ENCODE data around the gene ACACB.

The ACACB gene

DNA sequence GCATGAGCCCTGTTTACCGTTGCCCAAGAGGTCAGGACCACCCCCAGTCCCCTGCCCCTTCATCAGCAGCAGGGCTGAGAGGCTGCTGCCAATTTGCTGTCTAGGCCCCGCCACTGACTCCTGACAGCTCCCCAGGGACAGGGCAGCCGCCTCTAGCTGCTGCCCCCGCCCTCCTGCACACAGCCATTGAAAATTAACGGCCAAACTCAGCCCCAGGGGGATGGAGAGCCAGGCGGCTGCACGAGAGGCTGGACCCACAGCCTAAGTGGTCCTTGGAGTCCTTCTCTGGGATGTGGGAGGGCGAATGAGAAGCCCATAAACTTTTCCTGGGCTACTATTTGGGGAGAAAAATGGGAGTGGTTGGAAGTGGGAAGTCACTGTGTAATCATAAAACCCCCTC, 188.1 kb downstream of the ACACB start:
- DNase-seq (ENCODE audit: low spot score) = no peak

DNA sequence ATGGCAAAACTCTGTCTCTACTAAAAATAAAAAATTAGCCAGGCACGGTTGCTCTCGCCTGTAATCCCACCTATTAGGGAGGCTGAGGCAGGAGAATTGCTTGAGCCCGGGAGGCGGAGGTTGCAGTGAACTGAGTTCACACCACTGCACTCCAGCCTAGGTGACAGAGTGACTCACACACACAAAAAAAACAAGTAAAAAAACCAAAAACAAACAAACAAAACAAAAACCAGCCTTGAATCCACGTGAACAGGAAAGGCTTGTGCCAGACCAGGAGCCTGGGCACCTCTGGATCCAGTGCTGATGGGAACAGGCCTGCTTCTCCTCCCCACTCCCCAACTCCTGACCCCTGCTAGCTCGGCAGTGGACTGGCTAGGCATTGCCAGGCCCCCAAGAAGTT, 189.2 kb downstream of the ACACB start:
- DNase-seq (ENCODE audit: low spot score) = no peak

DNA sequence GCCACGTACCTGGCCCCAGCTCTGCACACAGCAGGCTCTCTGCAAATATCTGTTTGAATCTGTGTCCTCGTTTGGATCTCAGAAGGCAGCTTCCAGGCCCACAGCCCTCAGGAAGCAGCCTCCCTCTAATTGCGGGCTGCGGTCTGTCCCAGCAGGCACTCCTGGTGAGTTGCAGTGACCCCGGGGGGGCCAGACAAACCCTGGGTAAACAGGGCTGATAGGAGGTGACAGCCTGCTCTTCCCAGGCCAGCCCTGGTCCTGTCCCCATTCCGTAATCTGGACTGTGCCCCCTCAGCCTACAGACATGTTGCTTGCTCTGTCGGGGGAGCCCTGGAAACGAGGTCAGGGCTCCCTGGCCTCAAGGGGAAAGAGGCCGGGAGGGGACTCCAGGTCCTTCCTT, 190.7 kb downstream of the ACACB start:
- DNase-seq (ENCODE audit: low spot score) = no peak

DNA sequence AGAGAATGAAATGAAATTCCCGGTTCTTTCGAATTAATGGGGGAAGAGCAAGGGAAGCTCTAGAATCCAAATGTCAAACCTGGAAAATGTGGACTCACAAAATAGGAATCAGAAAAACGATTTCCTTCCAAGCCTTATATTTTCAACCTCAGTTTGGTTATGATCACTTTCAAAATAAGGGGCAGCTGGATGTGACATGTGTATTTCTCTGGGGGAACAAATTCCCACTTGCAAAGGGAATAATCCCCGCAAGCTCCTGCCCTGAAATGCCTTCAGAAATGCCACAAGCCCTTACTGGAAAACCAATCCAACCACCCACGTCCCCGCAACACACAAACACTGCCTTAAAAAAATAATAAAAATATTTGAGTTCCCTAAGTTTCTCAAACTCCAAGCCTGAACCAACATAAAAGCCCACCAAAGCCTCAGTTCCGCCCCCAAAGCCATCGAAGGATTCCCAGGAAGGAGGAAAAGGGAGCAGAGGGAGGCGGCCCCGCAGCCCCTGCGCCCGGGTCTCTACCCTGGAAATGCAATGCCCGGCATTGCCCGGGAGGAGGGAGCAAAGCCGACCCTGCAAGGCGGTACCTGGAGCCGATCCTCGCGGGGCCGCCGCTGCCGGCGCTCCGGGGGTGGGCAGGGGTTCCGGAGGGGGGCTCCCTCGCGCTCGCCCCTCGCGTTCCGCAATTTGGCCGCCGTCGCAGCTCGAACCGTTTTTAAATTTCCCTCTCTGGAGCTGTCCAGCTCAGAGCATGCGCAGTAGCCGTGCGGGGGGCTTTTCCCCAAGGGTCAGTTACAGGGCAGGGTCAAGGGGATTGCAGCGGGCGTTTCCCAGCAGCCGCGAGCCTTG, 192.4 kb downstream of the ACACB start, which contains the start of gene FOXN4:
Gene FOXN4, minus strand, starts transcription at position 751 of the 847 bp plus-strand sequence. CDS start 963 bp downstream, outside the sequence.
- DNase-seq (ENCODE audit: low spot score) = no peak

DNA sequence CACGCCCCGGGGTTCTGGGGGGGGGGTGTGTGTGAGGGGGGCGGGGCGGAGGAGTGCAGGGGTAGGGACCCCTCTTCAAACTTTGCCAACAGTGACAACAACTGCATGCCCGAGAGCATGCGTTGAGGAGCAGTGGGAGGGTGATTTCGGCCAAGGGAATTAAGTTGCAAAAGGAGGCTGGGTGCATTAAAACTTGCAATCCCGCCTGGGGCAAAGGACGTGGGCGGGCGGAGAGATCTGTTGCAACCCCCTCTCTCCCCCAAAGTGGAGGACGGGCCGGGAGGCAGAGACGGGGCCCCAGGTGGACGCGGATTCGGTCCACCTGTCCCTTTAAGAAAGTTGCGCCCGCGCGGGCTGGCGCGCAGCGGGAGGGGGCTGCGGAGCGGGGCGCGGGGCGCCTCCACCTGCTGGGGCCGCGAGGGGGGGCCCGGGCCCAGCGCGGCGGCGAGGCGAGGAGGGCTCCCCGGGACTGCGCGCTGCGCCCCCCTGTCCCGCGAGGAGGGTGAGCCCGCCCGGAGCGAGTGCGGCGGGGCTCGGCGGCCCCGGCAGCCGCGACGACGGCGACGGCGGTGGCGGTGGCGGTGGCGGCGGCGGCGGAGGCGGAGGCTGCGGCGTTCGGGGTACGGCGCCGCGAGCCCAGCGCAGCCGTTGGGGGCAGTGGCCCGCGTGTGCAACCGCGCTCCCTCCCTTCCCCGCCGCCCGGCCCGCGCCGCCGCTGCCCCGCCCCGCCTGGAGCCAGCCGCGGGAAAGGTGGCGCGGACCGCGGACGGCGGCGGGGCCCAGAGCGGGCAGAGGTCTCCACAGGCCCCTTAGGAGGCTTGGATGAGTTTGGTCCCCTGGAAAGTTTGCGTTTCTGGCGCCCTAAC, 193.2 kb downstream of the ACACB start:
- DNase-seq (ENCODE audit: low spot score) = no peak

DNA sequence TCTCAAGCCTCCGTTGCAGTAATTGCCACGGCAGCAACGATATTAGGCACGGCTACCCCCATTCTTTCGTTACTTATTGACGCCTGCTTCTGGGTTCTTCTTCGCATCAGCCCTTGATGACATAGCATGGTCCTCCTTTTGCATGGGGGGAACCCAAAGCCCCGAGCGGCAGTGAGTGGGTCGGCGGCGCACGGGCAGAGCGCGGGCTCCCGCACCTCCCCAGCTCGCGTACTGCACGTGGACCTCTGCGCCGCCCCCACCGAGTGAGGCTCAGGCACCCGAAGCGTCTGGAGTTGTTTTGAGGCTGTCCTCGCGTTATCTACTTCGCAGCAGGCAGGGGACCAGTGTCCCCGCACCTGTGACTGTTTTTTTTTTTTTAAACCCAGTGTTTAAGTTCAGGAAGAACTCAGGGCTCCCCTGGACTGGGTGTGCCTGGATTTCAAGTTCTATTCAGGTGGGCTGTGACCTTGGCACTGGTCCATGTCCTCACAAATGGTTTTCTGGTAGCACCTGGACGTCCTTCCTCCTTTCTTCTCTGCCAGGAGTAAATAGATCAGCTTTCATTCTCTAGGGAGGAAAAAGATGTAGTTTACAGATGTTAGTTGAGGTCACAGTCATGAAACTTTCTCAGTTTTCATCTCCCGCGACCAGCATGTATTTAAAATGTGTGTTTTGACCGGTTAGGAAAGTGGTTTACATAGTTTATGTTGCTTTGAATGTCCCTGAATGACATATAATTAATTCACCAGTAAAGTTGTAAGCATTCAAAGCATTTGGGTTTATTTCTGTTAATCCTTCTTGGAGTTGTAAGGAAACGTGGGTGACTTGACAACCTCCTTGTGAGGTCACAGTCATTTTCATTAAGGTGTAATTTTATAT, 194.1 kb downstream of the ACACB start:
- DNase-seq (ENCODE audit: low spot score) = no peak

Measured in globus pallidus (tissue), 1 donor.